HUES6 (cell line): ENCODE measurements around the gene KIRREL3.

ENCODE experiments used
- H3K27ac ChIP-seq: 2 replicates; pipeline ENCODE4 v1.7.0; 2013; ENCODE audit warnings: low read depth, mild to moderate bottlenecking, low read length, inconsistent platforms
- H3K27me3 ChIP-seq: 2 replicates; pipeline ENCODE4 v1.6.1; 2013; ENCODE audit warnings: low read length; ENCODE audit not compliant: control insufficient read depth, insufficient read depth
- H3K36me3 ChIP-seq: 2 replicates; pipeline ENCODE4 v1.6.1; 2013; ENCODE audit warnings: low read length; ENCODE audit not compliant: control insufficient read depth, insufficient read depth
- H3K4me1 ChIP-seq: 2 replicates; pipeline ENCODE4 v1.6.1; 2013; ENCODE audit warnings: low read length; ENCODE audit not compliant: control insufficient read depth, insufficient read depth
- H3K4me3 ChIP-seq: 2 replicates; pipeline ENCODE4 v1.5.1; 2013; ENCODE audit warnings: low read depth, low read length
- H3K9ac ChIP-seq: one replicate; pipeline ENCODE4 v1.6.1; 2013; ENCODE audit warnings: mild to moderate bottlenecking, low read length
- H3K9me3 ChIP-seq: 2 replicates; pipeline ENCODE4 v1.6.1; 2013; ENCODE audit warnings: low read depth, low read length; ENCODE audit not compliant: control insufficient read depth, insufficient read depth

Gene KIRREL3

DNA sequence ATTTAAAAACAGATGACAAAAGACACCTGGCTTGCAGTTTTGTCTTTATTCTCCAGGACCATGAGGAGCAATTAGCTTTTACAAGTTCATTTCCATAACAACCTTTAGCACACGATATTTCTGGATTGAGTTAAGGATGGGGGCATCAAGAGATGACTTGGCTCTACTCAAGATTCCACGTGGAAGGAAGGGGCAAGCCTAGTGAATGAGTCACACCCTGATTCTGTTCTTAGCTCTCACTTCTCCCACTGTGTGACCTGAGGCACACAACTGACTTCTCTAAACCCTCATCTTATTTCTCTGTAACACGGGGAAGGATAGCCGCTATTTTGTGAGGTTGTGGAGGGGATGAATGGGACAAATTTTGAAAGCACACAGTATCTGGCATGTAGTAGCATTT lies 185.5 kb downstream of the KIRREL3 start:
- Histone ChIP-seq H3K27me3 (no peaks in the 10 kb centered on the region), H3K36me3 (no peaks in the 10 kb centered on the region), H3K4me1 (peaks cover 9% of the 10 kb centered on the region), H3K4me3 (no peak overlapping the region), H3K9ac (no peak overlapping the region), H3K9me3 (no peaks in the 10 kb centered on the region), H3K27ac (no peak overlapping the region)

DNA sequence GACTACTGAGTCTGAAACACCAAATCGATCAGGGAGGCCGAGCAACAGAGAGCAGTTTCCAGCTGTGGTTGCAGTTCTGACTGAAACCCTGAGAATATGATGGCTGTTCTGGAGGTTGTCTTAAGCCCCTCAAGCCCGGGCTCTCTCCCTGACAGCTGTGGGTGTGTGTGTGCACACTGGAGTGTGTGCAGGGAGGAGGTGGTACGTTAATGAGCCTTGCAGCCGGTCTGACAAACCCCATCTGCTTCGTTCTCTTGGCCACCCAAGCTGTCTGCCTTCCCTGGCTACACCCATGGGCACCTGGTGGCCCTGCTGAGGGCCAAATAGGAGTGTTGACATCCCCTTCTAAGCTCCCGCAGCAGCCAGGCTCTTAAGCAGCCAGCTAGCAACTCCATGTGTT lies 189.8 kb downstream of the KIRREL3 start:
- H3K4me1 ChIP-seq, result no peaks in the 10 kb centered on the region; the same call in 1 of the 2 replicates
- H3K36me3 ChIP-seq, result no peaks in the 10 kb centered on the region
- H3K4me3 ChIP-seq, result no peak overlapping the region
- no peaks in the 10 kb centered on the region for H3K9me3 ChIP-seq
- H3K9ac ChIP-seq, result no peak overlapping the region
- H3K27me3 ChIP-seq, result no peaks in the 10 kb centered on the region
- H3K27ac ChIP-seq, result no peak overlapping the region

DNA sequence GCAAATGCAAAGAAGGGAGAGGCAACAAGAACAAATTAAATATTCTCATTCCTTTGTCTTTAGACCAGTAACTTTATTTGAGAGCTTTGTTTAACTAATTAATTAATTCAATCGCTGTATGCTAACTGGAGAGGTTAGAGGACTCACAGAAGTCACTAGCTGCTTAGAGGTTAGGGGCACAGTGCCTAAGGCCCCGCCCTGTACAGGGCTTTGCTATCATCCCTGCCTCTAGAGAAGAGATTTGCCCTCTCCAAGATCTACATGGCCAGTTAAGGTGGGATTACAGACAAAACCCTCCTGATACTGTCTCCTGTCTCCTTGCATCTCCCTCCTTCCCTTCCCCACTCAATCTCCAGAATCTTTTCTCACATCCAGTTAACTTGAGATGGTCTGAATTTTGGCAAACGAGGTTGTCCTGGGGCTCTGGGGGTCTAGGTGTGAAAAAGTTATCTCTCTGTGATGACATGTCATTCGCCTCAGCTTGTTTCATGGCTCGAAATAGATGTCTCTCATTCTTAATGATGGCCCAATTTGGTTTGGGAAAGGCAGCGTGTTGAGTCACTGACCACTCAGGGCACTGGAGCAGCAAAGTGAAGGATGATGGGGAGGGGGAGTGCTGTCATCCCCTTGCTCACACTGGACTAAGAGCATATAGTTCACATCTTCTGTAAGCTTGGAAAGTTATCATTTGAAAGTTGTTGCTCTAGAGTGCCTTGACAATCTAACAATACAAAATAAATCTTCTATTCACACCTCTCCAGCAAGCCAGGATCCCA lies 190.9 kb downstream of the KIRREL3 start:
- no peak overlapping the region for H3K4me3 ChIP-seq
- no peaks in the 10 kb centered on the region for H3K27me3 ChIP-seq
- no peak overlapping the region for H3K9ac ChIP-seq
- H3K27ac ChIP-seq, result no peak overlapping the region
- no peaks in the 10 kb centered on the region for H3K9me3 ChIP-seq
- H3K4me1 ChIP-seq, result no peaks in the 10 kb centered on the region; the same call in 1 of the 2 replicates
- H3K36me3 ChIP-seq, result no peaks in the 10 kb centered on the region

GRCh38 chr11:126808836-126809235 lies 191.7 kb downstream of the KIRREL3 start:
- Histone ChIP-seq H3K36me3 (no peaks in the 10 kb centered on the region), H3K4me3 (no peak overlapping the region), H3K27me3 (no peaks in the 10 kb centered on the region), H3K9me3 (no peaks in the 10 kb centered on the region), H3K4me1 (no peaks in the 10 kb centered on the region; the same call in 1 of the 2 replicates), H3K9ac (no peak overlapping the region), H3K27ac (no peak overlapping the region)

DNA sequence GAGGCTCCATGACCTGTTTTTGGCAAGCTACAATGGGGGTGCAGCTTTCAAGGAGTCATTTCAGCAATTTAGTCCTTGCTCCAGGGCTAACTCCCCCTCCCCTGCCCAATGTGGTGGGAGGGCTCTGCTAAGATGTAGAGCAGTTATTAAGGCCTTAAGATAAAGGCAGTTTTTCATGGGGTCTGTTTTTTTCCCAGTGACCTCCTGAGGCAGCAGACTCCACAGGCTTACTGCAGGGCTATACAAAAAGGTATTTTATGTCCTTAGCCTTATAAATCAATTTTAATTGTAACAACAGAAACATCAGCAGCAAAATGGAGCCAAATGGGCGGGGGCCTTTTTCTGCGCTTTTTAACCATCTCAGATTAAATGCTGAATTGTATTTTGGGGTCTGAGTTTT lies 192.3 kb downstream of the KIRREL3 start:
- Histone ChIP-seq H3K4me3 (no peak overlapping the region), H3K4me1 (no peaks in the 10 kb centered on the region; the same call in 1 of the 2 replicates), H3K36me3 (no peaks in the 10 kb centered on the region), H3K27me3 (no peaks in the 10 kb centered on the region), H3K9me3 (no peaks in the 10 kb centered on the region), H3K9ac (no peak overlapping the region), H3K27ac (no peak overlapping the region)

DNA sequence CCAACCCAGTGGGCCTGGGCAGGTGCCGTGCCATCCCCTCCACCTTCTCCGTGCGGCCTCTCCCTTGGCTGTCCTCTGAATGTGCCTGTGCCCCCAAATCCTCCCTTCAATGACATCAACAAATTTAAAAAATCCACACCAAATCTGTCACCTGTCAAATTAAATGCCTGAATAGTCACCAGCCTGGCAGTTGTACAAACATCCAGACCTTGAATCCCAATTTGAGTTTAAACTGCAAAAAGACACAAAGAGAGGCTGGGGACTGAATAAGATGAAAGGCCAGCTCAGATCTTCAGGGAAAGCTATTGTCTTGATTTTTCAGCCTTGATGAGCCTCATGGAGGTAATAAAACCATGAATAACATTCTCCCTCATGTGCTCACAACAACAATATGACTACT lies 194.7 kb downstream of the KIRREL3 start:
- H3K4me1 ChIP-seq, result no peaks in the 10 kb centered on the region; the same call in 1 of the 2 replicates
- H3K27ac ChIP-seq, result no peak overlapping the region
- H3K27me3 ChIP-seq, result no peaks in the 10 kb centered on the region
- no peak overlapping the region for H3K4me3 ChIP-seq
- H3K9ac ChIP-seq, result no peak overlapping the region
- H3K36me3 ChIP-seq, result no peaks in the 10 kb centered on the region
- no peaks in the 10 kb centered on the region for H3K9me3 ChIP-seq

GRCh38 chr11:126804363-126804762 lies 196.2 kb downstream of the KIRREL3 start:
- no peak overlapping the region for H3K27ac ChIP-seq
- H3K9me3 ChIP-seq, result no peaks in the 10 kb centered on the region
- H3K4me1 ChIP-seq, result no peaks in the 10 kb centered on the region; the same call in 1 of the 2 replicates
- H3K9ac ChIP-seq, result no peak overlapping the region
- H3K27me3 ChIP-seq, result no peaks in the 10 kb centered on the region
- no peak overlapping the region for H3K4me3 ChIP-seq
- H3K36me3 ChIP-seq, result no peaks in the 10 kb centered on the region

DNA sequence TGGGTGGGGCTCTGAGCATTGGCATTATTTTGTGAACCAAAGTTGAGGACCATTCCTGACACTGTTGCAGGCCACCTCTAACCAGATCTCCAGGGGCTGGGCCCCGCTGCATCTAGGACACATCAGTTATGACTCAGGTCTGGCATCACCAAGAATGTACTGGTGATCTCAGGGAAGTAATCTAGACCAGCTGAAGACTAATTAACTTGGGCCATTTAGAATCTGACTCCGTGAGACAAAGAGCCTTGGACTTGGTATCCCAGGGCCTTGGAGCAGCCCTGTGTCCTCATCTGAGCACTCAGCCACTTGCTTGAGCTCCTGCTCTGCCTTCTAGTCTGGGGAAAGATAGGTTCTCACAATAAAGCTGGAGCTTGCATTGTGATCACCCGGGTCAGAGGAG lies 200.6 kb downstream of the KIRREL3 start:
- H3K27me3 ChIP-seq, result no peaks in the 10 kb centered on the region
- no peak overlapping the region for H3K4me3 ChIP-seq
- H3K9ac ChIP-seq, result no peak overlapping the region
- no peaks in the 10 kb centered on the region for H3K4me1 ChIP-seq
- no peaks in the 10 kb centered on the region for H3K9me3 ChIP-seq
- no peak overlapping the region for H3K27ac ChIP-seq
- no peaks in the 10 kb centered on the region for H3K36me3 ChIP-seq

GRCh38 chr11:126797457-126798169 lies 203.0 kb downstream of the KIRREL3 start:
- Histone ChIP-seq H3K27ac (no peak overlapping the region), H3K36me3 (no peaks in the 10 kb centered on the region), H3K4me1 (no peaks in the 10 kb centered on the region), H3K9ac (no peak overlapping the region), H3K4me3 (no peak overlapping the region), H3K9me3 (no peaks in the 10 kb centered on the region), H3K27me3 (no peaks in the 10 kb centered on the region)

DNA sequence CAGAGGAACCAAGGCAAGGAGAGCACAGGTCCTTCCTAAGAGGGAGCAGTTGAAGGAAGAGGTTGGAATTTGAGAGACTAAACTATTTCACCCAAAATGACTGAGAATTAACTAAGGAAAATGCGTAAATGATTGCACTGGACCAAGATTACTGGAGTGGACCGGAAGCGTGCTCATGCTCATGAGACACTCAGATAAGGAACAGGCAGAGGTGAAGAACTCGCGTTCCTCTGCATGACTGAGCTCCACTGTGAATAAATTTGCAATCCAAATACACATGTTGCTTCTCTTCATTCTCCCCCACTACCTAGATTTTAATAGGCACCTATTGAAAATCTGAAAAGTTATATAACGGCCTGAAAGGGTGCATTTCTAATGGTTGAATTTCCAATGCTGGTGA lies 207.0 kb downstream of the KIRREL3 start:
- Histone ChIP-seq H3K36me3 (no peaks in the 10 kb centered on the region), H3K27ac (no peak overlapping the region), H3K4me3 (no peak overlapping the region), H3K27me3 (no peaks in the 10 kb centered on the region), H3K9ac (no peak overlapping the region), H3K4me1 (no peaks in the 10 kb centered on the region), H3K9me3 (no peaks in the 10 kb centered on the region)

- no peaks in the 10 kb centered on the region for H3K9me3 ChIP-seq
- H3K27ac ChIP-seq, result no peak overlapping the region
- H3K27me3 ChIP-seq, result no peaks in the 10 kb centered on the region
- H3K36me3 ChIP-seq, result no peaks in the 10 kb centered on the region
- no peaks in the 10 kb centered on the region for H3K4me1 ChIP-seq
- H3K9ac ChIP-seq, result no peak overlapping the region
- H3K4me3 ChIP-seq, result no peak overlapping the region
Measured at GRCh38 chr11:126791991-126792390, 208.6 kb downstream of the KIRREL3 start.
